WERI-Rb-1 (cell line): Measurements from ENCODE around the gene CKAP5.

Experiments
- DNase-seq: peaks from one replicate; pipeline ENCODE4 v3.0.0-alpha.2; 2020
- H3K27ac ChIP-seq: fragments of 250-450 bp; sonication (Bioruptor Pico); 2 replicates; pipeline ENCODE4 v1.5.1; 2020; ENCODE audit warnings: mild to moderate bottlenecking, moderate library complexity
- H3K27me3 ChIP-seq: fragments of 250-450 bp; sonication (Bioruptor Pico); 2 replicates; pipeline ENCODE4 v1.5.1; 2021; ENCODE audit warnings: mild to moderate bottlenecking, low read depth, moderate library complexity; ENCODE audit not compliant: insufficient read depth, severe bottlenecking
- H3K36me3 ChIP-seq: fragments of 250-450 bp; sonication (Bioruptor Pico); 2 replicates; pipeline ENCODE4 v1.5.1; 2020; ENCODE audit warnings: mild to moderate bottlenecking, moderate library complexity
- H3K4me3 ChIP-seq: 2 replicates; pipeline ENCODE4 v1.5.1; 2011; ENCODE audit warnings: low read depth, mild to moderate bottlenecking, control low read depth, low read length
- H3K9me3 ChIP-seq: fragments of 250-450 bp; sonication (Bioruptor Pico); 2 replicates; pipeline ENCODE4 v1.5.1; 2021; ENCODE audit warnings: mild to moderate bottlenecking, moderate library complexity; ENCODE audit not compliant: severe bottlenecking
- TF ChIP-seq, protein P1 (sequence below): IDR thresholded peaks from 2 replicates; pipeline ENCODE4 v1.5.1; 2011; ENCODE audit warnings: low read depth, mild to moderate bottlenecking, control low read depth, inconsistent platforms, low read length

The CKAP5 gene

DNA sequence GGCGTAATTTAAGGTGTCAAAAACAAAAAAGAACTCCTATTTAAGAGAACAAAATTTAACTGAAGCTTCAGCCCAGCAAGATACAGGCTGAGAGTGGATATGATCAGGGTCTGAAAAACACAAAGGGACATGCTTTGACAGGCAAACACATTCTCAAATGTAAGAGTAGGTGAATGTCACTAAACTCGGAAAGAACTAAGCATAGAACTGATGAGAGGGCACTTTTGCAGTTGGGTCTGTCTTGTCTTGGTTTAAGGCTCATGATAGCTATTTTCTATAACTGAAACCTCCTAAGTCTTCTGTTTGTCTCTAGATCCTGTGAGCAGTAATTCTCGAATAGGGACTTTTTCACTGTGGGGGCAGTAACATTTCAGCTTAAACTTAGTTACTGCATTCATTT lies 100.1 kb downstream of the CKAP5 start:
- H3K9me3 ChIP-seq, result no peaks in the 10 kb centered on the region
- TF ChIP-seq, protein P1, sequence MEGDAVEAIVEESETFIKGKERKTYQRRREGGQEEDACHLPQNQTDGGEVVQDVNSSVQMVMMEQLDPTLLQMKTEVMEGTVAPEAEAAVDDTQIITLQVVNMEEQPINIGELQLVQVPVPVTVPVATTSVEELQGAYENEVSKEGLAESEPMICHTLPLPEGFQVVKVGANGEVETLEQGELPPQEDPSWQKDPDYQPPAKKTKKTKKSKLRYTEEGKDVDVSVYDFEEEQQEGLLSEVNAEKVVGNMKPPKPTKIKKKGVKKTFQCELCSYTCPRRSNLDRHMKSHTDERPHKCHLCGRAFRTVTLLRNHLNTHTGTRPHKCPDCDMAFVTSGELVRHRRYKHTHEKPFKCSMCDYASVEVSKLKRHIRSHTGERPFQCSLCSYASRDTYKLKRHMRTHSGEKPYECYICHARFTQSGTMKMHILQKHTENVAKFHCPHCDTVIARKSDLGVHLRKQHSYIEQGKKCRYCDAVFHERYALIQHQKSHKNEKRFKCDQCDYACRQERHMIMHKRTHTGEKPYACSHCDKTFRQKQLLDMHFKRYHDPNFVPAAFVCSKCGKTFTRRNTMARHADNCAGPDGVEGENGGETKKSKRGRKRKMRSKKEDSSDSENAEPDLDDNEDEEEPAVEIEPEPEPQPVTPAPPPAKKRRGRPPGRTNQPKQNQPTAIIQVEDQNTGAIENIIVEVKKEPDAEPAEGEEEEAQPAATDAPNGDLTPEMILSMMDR, result no peak
- H3K27ac ChIP-seq, result no peak overlapping the region
- peaks cover 100% of the 10 kb centered on the region for H3K36me3 ChIP-seq
- DNase-seq, result no peak
- H3K27me3 ChIP-seq, result no peaks in the 10 kb centered on the region
- H3K4me3 ChIP-seq, result no peak overlapping the region

DNA sequence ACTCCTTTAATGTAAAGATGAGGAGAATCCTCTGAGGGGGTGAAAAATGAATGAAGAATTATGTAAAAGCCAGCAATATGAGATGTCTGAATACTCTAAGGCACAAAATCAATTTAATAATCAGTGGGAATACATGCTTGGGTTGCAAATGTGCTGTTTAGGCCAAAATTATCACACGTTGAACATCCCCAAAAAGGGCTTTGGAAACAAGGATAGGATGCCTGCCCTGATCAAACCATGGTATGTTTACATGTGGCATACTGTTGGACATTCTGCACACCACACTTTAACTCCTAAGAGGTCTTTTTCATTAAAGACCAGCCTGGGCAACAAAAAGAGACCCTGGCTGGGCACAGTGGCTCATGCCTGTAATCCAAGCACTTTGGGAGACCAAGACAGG lies 100.8 kb downstream of the CKAP5 start:
- no peak for DNase-seq
- H3K27ac ChIP-seq, result no peak overlapping the region
- no peaks in the 10 kb centered on the region for H3K9me3 ChIP-seq
- TF ChIP-seq, protein P1, result no peak
- no peak overlapping the region for H3K4me3 ChIP-seq
- no peaks in the 10 kb centered on the region for H3K27me3 ChIP-seq
- peaks cover 99% of the 10 kb centered on the region for H3K36me3 ChIP-seq

DNA sequence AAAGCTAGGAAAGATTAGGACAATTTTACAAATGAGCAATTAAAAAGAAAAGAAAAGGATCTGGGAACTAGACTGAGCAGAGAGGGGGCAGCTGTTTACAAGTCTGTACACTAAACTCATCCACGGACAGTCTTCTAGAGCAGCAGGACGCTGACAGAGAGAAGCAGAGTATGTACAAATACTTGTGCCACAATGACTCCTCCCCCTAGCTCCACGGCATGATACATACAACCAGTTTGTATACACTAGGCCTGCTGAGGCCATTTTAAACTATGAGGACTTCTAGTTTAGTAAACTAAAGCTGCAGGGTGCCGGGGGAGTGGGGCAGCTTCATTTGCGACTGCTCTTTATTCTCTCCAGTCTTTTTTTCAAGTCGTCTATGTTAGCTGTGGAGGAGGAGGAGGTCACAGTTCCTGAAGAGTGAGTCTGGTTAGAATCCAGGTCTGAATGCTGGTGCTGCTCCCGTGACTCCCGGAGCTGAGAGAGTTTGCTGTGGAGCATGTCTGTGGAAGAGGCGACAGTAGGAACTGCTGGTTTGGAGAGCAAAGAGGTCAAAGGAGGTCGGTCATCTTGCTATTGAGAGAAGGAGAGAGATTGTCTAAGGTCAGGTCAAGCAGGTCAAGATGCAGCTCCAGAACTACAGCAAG lies 102.3 kb downstream of the CKAP5 start:
- TF ChIP-seq, protein P1, result no peak
- Histone ChIP-seq H3K36me3 (peaks cover 84% of the 10 kb centered on the region), H3K27me3 (no peaks in the 10 kb centered on the region), H3K4me3 (no peak overlapping the region), H3K27ac (no peak overlapping the region), H3K9me3 (no peaks in the 10 kb centered on the region)
- no peak for DNase-seq

DNA sequence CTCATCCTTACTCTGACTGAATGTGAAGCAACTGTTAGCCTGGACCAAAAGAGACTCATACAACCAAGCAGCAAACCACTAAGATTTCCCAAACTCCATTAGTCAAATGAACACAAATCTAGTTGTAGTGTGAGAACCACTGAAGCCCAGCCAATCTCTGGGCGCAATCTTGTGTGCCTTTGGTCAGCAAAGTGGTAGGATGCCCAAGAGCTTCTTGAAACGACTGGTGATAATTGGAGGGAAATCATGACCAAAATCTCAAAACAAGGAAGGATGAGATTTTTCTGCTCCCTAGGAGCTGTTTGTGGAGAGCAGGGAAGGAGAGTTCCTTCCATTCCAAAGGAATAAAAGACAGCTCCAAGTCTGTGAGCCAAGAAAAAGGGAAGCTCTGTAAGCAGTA lies 103.0 kb downstream of the CKAP5 start:
- H3K27ac ChIP-seq, result no peak overlapping the region
- peaks cover 76% of the 10 kb centered on the region for H3K36me3 ChIP-seq
- TF ChIP-seq, protein P1, result no peak
- H3K4me3 ChIP-seq, result no peak overlapping the region
- DNase-seq, result no peak
- H3K27me3 ChIP-seq, result no peaks in the 10 kb centered on the region
- no peaks in the 10 kb centered on the region for H3K9me3 ChIP-seq

DNA sequence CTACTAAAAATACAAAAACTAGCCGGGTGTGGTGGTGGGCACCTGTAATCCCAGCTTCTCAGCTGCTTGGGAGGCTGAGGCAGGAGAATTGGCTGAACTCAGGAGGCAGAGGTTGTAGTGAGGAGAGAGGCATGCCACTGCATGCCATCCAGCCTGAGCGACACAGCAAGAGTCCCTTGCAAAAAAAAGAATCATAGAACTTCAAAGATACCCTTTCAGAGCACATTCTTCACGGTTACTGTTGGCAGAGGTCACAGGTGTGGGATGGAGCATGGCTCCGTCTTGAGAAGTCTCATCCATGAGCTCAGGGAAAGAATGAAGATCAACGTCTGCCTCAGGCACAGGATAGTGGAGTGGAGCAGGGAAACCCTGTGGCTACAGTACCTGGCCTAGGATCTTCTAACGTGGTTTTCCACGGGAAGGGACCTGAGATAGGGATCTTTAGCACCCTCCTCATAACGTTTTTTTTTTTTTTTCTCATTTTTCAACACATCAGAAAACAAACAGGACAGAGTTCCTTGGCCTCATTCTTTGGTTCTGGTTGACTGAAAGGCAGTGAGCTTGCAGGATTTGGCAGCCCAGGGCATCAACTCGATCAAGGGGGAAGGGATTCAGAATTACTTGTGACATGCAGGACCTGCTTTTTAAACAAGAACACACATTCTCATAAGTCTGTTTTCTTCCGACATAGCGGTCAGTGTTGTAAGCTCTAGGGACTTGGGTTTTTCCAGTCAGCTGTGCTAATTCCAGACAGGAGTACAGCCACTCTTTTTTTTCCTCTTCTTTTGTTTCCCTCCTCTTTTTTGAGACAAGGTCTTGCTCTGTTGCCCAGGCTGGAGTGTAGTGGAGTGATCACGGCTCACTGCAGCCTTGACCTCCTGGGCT lies 104.2 kb downstream of the CKAP5 start:
- Histone ChIP-seq H3K36me3 (peaks cover 64% of the 10 kb centered on the region), H3K27me3 (no peaks in the 10 kb centered on the region), H3K4me3 (no peak overlapping the region), H3K27ac (no peak overlapping the region), H3K9me3 (no peaks in the 10 kb centered on the region)
- DNase-seq, result no peak
- TF ChIP-seq, protein P1, result no peak
